NCI-H2196 (cell line): ENCODE measurements around the gene C2orf76.
A peak's percentile ranks its signal among the peaks of the same experiment; 100 is the strongest.
"Not testable (repeated sequence)": the region's sequence is repeated elsewhere in the genome, so short reads cannot be mapped to it uniquely, and the experiment has no call there.

Source experiments
- DNase-seq: peaks from one replicate; lab custom pipeline; 2025; ENCODE audit not compliant: unreplicated experiment; lab: John Stamatoyannopoulos, UW

Gene C2orf76

GRCh38 chr2:119301413-119301812 is 65.2 kb downstream of the C2orf76 start:
- no peak for DNase-seq

GRCh38 chr2:119295688-119296375 is 70.8 kb downstream of the C2orf76 start:
- no peak for DNase-seq

GRCh38 chr2:119294671-119295070 is 72.0 kb downstream of the C2orf76 start:
- no peak for DNase-seq

GRCh38 chr2:119293900-119294299 is 72.7 kb downstream of the C2orf76 start:
- DNase-seq, result no peak

GRCh38 chr2:119293254-119293653 is 73.4 kb downstream of the C2orf76 start:
- DNase-seq, result no peak

- no peak for DNase-seq
Observed at GRCh38 chr2:119292226-119292625, 74.4 kb downstream of the C2orf76 start.

- no peak for DNase-seq
Observed at GRCh38 chr2:119291588-119292167, 75.0 kb downstream of the C2orf76 start.

GRCh38 chr2:119290859-119291587 is 75.6 kb downstream of the C2orf76 start:
- peak; percentile 62 for DNase-seq

- DNase-seq, result no peak
Observed at GRCh38 chr2:119289642-119290041, 77.0 kb downstream of the C2orf76 start.

GRCh38 chr2:119289093-119289492 is 77.5 kb downstream of the C2orf76 start:
- no peak for DNase-seq

GRCh38 chr2:119288576-119288975 is 78.1 kb downstream of the C2orf76 start:
- no peak for DNase-seq

GRCh38 chr2:119286661-119287060 is 80.0 kb downstream of the C2orf76 start:
- DNase-seq, result no peak

- DNase-seq, result peak; percentile 78
Observed at GRCh38 chr2:119283873-119284331, 82.7 kb downstream of the C2orf76 start.

GRCh38 chr2:119282996-119283511 is 83.6 kb downstream of the C2orf76 start:
- peak; percentile 69 for DNase-seq

GRCh38 chr2:119282146-119282995 is 84.3 kb downstream of the C2orf76 start:
- no peak for DNase-seq

- no peak for DNase-seq
Observed at GRCh38 chr2:119280680-119281079, 86.0 kb downstream of the C2orf76 start.

GRCh38 chr2:119279666-119280065 is 87.0 kb downstream of the C2orf76 start:
- DNase-seq, result no peak

GRCh38 chr2:119278946-119279345 is 87.7 kb downstream of the C2orf76 start:
- no peak for DNase-seq

GRCh38 chr2:119278385-119278784 is 88.2 kb downstream of the C2orf76 start:
- not testable (repeated sequence) for DNase-seq

GRCh38 chr2:119276864-119277263 is 89.8 kb downstream of the C2orf76 start:
- no peak for DNase-seq

- no peak for DNase-seq
Observed at GRCh38 chr2:119267604-119268003, 99.0 kb downstream of the C2orf76 start.
